Karpas-422 (cell line): ENCODE measurements around the gene MGAT5. TPM values are rescaled to one million over a fixed set of nuclear protein-coding genes. Genes with fewer than 3 reads are reported as not detected.

Experiments used
- DNase-seq: peaks from one replicate; pipeline ENCODE4 v3.0.0-alpha.2; 2015
- H2AFZ ChIP-seq: fragments of 200-600 bp; sonication (generic); 2 replicates; pipeline ENCODE4 v1.6.1; 2014; ENCODE audit warnings: antibody characterized with exemption, low read length, mixed read lengths
- H3K27ac ChIP-seq: fragments of 200-600 bp; sonication (generic); 2 replicates; pipeline ENCODE4 v1.5.1; 2014; ENCODE audit warnings: mild to moderate bottlenecking, low read length, moderate library complexity
- H3K27me3 ChIP-seq: fragments of 200-600 bp; sonication (generic); 2 replicates; pipeline ENCODE4 v1.6.1; 2014; ENCODE audit warnings: low read length, mixed read lengths
- H3K36me3 ChIP-seq: fragments of 200-600 bp; sonication (generic); 2 replicates; pipeline ENCODE4 v1.6.1; 2014; ENCODE audit warnings: low read length, mixed read lengths; ENCODE audit not compliant: insufficient read depth
- H3K4me1 ChIP-seq: fragments of 200-600 bp; sonication (generic); 2 replicates; pipeline ENCODE4 v1.6.1; 2014; ENCODE audit warnings: mild to moderate bottlenecking, low read length, mixed read lengths
- H3K4me2 ChIP-seq: fragments of 200-600 bp; sonication (generic); 2 replicates; pipeline ENCODE4 v1.6.1; 2014; ENCODE audit warnings: low read length, low read depth, mild to moderate bottlenecking; ENCODE audit not compliant: poor library complexity, severe bottlenecking
- H3K4me3 ChIP-seq: fragments of 200-600 bp; sonication (generic); 2 replicates; pipeline ENCODE4 v1.5.1; 2014; ENCODE audit warnings: mild to moderate bottlenecking, antibody characterized with exemption, low read length, mixed read lengths
- H3K79me2 ChIP-seq: fragments of 200-600 bp; sonication (generic); 2 replicates; pipeline ENCODE4 v1.6.1; 2014; ENCODE audit warnings: mild to moderate bottlenecking, low read length, mixed read lengths
- H3K9ac ChIP-seq: fragments of 200-600 bp; sonication (generic); 2 replicates; pipeline ENCODE4 v1.6.0; 2014; ENCODE audit warnings: low read length
- H3K9me2 ChIP-seq: fragments of 200-600 bp; sonication (generic), shearing (Covaris generic); replicated peaks from 2 replicates; pipeline ENCODE4 v1.6.0; 2014; ENCODE audit warnings: mild to moderate bottlenecking, low read length, moderate library complexity; ENCODE audit not compliant: insufficient read depth
- H3K9me3 ChIP-seq: fragments of 300-700, 200-600 bp; sonication (generic); 2 replicates; pipeline ENCODE4 v1.6.1; 2014; ENCODE audit warnings: low read length, mixed read lengths
- H4K20me1 ChIP-seq: fragments of 200-600 bp; sonication (generic); 2 replicates; pipeline ENCODE4 v1.6.1; 2014; ENCODE audit warnings: mild to moderate bottlenecking, antibody characterized with exemption, low read length, low read depth; ENCODE audit not compliant: insufficient read depth
- total RNA-seq: library from RNA; depleted of rRNA; stranded (reverse); fragments of >200 nt; shearing (Covaris generic); gene quantifications from 2 replicates; pipeline ENCODE4 v1.2.3, GENCODE V29; 2014; ENCODE audit warnings: low replicate concordance

Gene MGAT5
- total RNA-seq, 1 experiment from 2014 or later: 22.7 TPM

DNA sequence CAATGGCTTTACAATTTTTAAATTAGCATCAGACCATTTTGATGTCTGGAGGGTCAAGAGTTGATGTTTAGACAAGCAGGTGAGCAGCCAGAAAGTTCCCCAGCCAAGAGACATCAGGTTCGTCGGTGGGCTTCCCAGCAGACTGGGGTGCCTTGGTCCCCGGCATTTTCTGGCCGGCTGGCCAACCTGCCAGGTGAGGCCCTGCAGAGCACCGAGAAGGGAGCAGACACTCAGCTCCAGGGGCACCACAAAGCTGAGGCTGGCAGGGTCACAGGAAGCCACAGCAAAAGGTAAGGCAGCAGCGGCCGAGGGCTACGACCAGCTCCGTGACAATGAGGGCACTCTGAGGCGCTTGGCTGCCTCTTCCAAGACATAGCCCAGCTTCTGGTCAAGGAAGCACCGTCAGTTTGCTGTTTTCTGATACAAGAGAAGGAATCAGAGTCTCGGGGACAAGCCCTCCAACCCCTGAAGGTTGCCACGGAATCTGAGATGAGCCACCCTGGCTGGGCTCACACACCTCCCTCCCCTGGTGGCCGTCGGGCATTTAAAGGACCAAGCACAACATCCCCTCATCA, 229.0 kb downstream of the MGAT5 start:
- Histone ChIP-seq H3K4me3 (no peak overlapping the region), H3K36me3 (no peaks in the 10 kb centered on the region), H4K20me1 (no peaks in the 10 kb centered on the region), H3K27ac (no peak overlapping the region), H3K79me2 (no peaks in the 10 kb centered on the region), H3K9me3 (no peaks in the 10 kb centered on the region), H3K4me2 (no peak overlapping the region), H2AFZ (no peak overlapping the region), H3K9ac (no peak overlapping the region), H3K9me2 (no peaks in the 10 kb centered on the region), H3K27me3 (no peaks in the 10 kb centered on the region), H3K4me1 (no peaks in the 10 kb centered on the region)
- DNase-seq: no peak

DNA sequence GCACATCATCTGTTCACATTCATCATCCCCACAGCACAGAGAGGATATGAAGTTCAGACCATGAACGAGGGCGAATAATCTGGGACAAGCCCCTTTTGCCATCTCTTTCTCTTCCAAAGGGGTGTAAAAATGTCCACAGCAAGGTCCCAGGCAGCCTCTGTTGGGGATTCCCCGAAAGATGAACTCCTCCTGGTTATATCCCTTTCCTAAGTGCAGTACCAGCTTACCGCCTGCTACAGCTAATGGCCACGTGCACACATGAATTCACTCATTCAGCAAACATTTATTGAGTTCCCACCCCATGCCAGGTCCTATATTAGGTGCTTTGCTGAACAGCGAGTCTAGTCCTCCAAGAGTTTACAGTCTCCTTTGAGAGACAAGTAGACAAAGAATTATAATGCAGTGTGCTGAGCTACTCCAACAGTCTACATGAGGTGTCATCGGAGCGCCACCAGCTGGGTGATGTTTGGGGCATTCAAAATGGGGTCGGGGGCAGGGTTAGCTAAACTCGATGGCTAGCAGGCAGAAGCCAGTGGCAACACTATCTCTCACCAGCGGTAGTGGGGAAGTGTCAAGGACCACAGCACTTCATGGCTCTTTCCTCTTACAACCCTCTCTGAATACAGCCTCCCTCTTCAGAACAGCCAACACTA, 236.0 kb downstream of the MGAT5 start:
- H4K20me1 ChIP-seq: no peaks in the 10 kb centered on the region
- no peaks in the 10 kb centered on the region for H3K79me2 ChIP-seq
- no peak overlapping the region for H3K4me2 ChIP-seq
- H3K4me1 ChIP-seq: no peaks in the 10 kb centered on the region
- H2AFZ ChIP-seq: no peak overlapping the region
- H3K27ac ChIP-seq: no peak overlapping the region
- H3K36me3 ChIP-seq: no peaks in the 10 kb centered on the region
- no peak overlapping the region for H3K9ac ChIP-seq
- DNase-seq: no peak
- no peak overlapping the region for H3K4me3 ChIP-seq
- H3K9me2 ChIP-seq: no peaks in the 10 kb centered on the region
- no peaks in the 10 kb centered on the region for H3K9me3 ChIP-seq
- no peaks in the 10 kb centered on the region for H3K27me3 ChIP-seq

DNA sequence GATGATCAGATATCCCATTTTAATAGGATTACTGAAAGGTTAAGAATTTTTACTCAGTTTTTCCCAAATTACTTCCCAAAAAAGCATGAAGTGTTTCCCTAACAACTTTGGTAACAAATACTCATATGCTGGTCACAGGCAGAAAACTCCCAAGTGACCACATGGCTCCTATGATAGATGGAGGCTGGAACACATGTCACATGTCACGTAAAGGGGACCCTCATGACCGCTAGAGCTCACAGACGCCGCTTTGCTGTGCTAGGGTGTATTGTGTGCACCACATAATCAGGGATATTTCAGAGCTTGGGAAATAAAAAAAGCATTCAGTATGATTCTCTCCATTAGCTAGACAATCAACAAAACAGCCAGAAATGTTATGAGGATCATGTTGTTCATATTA, 236.7 kb downstream of the MGAT5 start:
- no peaks in the 10 kb centered on the region for H3K9me3 ChIP-seq
- H3K27me3 ChIP-seq: no peaks in the 10 kb centered on the region
- H3K4me1 ChIP-seq: no peaks in the 10 kb centered on the region
- H4K20me1 ChIP-seq: no peaks in the 10 kb centered on the region
- H3K36me3 ChIP-seq: no peaks in the 10 kb centered on the region
- H3K9ac ChIP-seq: no peak overlapping the region
- no peak overlapping the region for H3K27ac ChIP-seq
- H3K9me2 ChIP-seq: no peaks in the 10 kb centered on the region
- DNase-seq: no peak
- no peaks in the 10 kb centered on the region for H3K79me2 ChIP-seq
- no peak overlapping the region for H2AFZ ChIP-seq
- no peak overlapping the region for H3K4me2 ChIP-seq
- H3K4me3 ChIP-seq: no peak overlapping the region

DNA sequence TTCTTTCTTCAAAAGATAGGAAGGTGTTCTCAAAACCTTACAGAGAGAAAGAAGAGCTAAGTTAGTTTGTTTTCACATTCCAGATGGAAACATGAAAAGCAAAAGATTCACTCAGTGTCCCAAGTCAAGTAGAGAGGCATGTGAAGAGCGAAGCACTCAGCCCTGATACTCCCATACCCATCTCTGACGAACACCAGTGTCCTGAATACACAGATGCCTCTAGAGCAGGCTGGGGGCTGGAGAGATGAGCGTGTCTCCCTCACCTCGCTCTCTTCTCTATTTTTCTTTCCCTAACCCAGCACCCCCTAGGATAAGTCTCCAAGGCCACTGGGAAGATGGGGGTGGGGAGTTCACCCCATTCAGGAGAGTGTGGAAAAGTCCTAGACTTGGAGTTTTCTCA, 237.2 kb downstream of the MGAT5 start:
- Histone ChIP-seq H3K4me2 (no peak overlapping the region), H3K9me3 (no peaks in the 10 kb centered on the region), H4K20me1 (no peaks in the 10 kb centered on the region), H3K4me3 (no peak overlapping the region), H3K79me2 (no peaks in the 10 kb centered on the region), H3K4me1 (no peaks in the 10 kb centered on the region), H3K27me3 (no peaks in the 10 kb centered on the region), H3K9me2 (no peaks in the 10 kb centered on the region), H3K36me3 (no peaks in the 10 kb centered on the region), H3K27ac (no peak overlapping the region), H3K9ac (no peak overlapping the region), H2AFZ (no peak overlapping the region)
- no peak for DNase-seq

DNA sequence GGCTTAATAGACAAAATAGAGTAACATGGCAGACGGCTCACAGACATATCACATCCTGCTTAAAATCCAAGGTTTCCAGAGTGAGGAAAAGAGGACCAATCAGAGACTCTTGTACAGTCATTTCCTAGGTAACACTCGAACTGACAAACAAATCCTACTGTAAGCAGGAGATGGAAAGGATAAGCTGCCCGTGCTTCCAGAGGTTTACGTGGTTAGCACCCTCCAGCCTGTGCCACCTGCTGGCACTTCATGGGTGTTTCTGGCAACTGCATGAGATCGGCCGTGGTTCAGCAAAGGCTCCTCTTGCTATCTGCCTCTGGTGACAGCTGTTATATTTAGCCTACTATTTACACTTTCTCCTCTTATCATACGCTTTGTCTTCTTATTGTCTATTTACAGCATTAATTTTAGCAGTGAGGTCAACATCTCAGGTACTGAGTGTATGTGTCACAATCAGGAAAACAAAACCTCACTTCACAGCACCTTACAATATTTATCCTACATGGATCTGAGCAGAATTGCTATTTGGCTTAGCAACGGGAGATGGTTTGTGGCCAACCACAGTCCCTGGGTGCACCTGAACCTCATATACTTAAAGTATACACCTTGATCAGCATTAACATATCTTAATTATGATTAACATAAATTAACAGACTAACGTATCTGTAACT, 238.0 kb downstream of the MGAT5 start:
- Histone ChIP-seq H4K20me1 (no peaks in the 10 kb centered on the region), H3K27ac (no peak overlapping the region)
- no peak for DNase-seq

DNA sequence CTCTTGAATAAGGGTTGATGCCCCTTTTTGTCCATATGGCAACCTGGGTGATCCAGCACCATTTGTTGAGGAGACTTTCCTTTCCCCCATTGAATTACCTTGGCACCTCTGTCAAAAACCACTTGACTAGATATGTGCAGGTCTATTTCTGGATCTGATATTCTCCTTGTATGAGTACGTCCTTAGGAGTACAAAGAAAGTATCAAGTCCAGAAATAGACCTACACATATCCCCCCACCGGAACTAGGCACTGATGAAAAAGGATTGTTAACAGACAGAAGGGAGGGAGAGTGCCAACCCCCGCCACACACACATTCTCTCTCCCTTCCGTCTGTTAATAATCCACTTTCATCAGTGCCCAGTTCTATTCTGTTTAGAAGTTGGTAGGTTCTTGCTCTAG, 239.9 kb downstream of the MGAT5 start:
- no peaks in the 10 kb centered on the region for H3K9me3 ChIP-seq

More for the DNA sequence above, 238.0 kb downstream of the MGAT5 start:
- no peaks in the 10 kb centered on the region for H3K79me2 ChIP-seq
- H3K4me1 ChIP-seq: no peaks in the 10 kb centered on the region
- H3K4me2 ChIP-seq: no peak overlapping the region
- H3K4me3 ChIP-seq: no peak overlapping the region
- no peaks in the 10 kb centered on the region for H3K9me2 ChIP-seq
- no peak overlapping the region for H2AFZ ChIP-seq
- H3K9me3 ChIP-seq: no peaks in the 10 kb centered on the region
- no peak overlapping the region for H3K9ac ChIP-seq
- no peaks in the 10 kb centered on the region for H3K36me3 ChIP-seq
- no peaks in the 10 kb centered on the region for H3K27me3 ChIP-seq

DNA sequence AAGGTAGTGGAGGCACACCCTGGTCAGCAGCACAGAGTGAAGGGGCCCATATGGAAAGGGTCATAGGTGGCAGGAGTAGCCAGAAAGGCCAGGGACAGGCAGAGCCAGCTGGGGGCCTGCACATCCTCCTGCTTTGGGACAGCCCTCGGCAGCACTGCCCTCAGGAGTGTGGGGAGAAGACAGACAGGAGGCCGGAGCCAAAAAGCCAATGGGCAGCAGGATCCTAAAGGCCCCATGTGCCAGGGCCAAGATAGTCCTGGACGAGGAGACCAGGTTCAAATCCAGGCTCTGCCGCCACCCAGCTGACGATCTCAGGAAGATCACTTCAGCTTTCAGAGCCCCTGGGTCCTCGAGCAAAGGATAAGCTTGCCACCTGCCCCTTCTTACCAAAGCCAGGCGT, 244.8 kb downstream of the MGAT5 start:
- Histone ChIP-seq H2AFZ (no peak overlapping the region), H4K20me1 (0 out of 2 replicates have a peak, but pooled peaks cover 3% of the 10 kb centered on the region), H3K27ac (no peak overlapping the region), H3K4me2 (no peak overlapping the region), H3K4me1 (no peaks in the 10 kb centered on the region), H3K4me3 (no peak overlapping the region), H3K9me3 (no peaks in the 10 kb centered on the region), H3K9ac (no peak overlapping the region), H3K36me3 (no peaks in the 10 kb centered on the region), H3K9me2 (no peaks in the 10 kb centered on the region), H3K27me3 (no peaks in the 10 kb centered on the region), H3K79me2 (no peaks in the 10 kb centered on the region)
- no peak for DNase-seq

More for the DNA sequence above, 239.9 kb downstream of the MGAT5 start:
- no peaks in the 10 kb centered on the region for H3K27me3 ChIP-seq
- H3K36me3 ChIP-seq: no peaks in the 10 kb centered on the region
- H3K9me2 ChIP-seq: no peaks in the 10 kb centered on the region
- no peak overlapping the region for H3K9ac ChIP-seq
- H3K27ac ChIP-seq: no peak overlapping the region
- H3K4me3 ChIP-seq: no peak overlapping the region
- no peaks in the 10 kb centered on the region for H3K79me2 ChIP-seq
- DNase-seq: no peak
- no peak overlapping the region for H3K4me2 ChIP-seq
- H3K4me1 ChIP-seq: no peaks in the 10 kb centered on the region
- no peak overlapping the region for H2AFZ ChIP-seq
- no peaks in the 10 kb centered on the region for H4K20me1 ChIP-seq

DNA sequence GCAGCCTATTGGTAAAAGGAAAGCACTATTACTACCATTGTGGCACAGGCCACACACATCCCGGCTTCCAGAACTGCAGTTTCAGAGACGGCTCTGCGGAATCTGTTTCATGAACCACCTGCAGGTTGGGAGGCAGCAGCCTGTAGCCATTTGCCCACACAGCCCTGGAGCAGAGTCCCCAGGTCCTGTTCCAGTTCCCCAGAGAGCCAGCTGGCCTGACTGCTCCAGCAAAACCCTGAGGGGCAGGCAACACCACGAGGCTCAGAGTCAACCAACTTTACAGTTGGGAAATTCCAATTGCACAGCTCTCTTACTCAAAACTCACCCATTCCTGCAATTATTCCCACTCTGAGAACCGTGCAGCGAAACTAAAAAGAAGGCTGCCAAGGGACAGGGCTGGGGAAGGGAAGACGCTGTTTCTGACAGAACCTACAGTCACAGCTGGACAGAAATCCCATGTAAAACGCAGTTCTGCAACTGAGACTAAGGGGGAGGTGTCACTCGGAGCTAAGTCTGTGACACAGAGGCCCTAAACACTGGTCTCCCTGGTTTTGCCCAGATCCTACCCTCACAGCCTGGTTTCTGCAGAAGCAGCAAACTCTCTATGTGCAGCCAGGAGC, 245.5 kb downstream of the MGAT5 start:
- DNase-seq: no peak
- H3K4me3 ChIP-seq: no peak overlapping the region
- H3K4me1 ChIP-seq: no peaks in the 10 kb centered on the region
- no peak overlapping the region for H2AFZ ChIP-seq
- H3K27me3 ChIP-seq: no peaks in the 10 kb centered on the region
- no peak overlapping the region for H3K27ac ChIP-seq
- no peak overlapping the region for H3K9ac ChIP-seq
- H3K9me3 ChIP-seq: no peaks in the 10 kb centered on the region
- no peaks in the 10 kb centered on the region for H3K36me3 ChIP-seq
- H3K4me2 ChIP-seq: no peak overlapping the region
- H3K79me2 ChIP-seq: no peaks in the 10 kb centered on the region
- H3K9me2 ChIP-seq: no peaks in the 10 kb centered on the region
- 0 out of 2 replicates have a peak, but pooled peaks cover 3% of the 10 kb centered on the region for H4K20me1 ChIP-seq
